ENCODE data around the gene LRRC43.

- TF ChIP-seq CTCF (conservative IDR thresholded peaks at IDR 0.05; ENCODE audit: low read depth, low read length) (no peak), RCOR1 (IDR thresholded peaks at IDR 0.05; ENCODE audit: insufficient replicate concordance, low read length) (no peak), MXI1 (IDR thresholded peaks at IDR 0.05; ENCODE audit: borderline replicate concordance, low read depth, low read length) (no peak), RAD21 (IDR thresholded peaks at IDR 0.05; ENCODE audit: low read length) (no peak), MAFK (IDR thresholded peaks at IDR 0.05; ENCODE audit: low read depth, low read length) (no peak)
Measured at GRCh38 chr12:122197612-122197966, 14.7 kb downstream of the LRRC43 start.

Measured in IMR-90 (cell line).